ENCODE results near the gene EXOG.

The EXOG gene

DNA sequence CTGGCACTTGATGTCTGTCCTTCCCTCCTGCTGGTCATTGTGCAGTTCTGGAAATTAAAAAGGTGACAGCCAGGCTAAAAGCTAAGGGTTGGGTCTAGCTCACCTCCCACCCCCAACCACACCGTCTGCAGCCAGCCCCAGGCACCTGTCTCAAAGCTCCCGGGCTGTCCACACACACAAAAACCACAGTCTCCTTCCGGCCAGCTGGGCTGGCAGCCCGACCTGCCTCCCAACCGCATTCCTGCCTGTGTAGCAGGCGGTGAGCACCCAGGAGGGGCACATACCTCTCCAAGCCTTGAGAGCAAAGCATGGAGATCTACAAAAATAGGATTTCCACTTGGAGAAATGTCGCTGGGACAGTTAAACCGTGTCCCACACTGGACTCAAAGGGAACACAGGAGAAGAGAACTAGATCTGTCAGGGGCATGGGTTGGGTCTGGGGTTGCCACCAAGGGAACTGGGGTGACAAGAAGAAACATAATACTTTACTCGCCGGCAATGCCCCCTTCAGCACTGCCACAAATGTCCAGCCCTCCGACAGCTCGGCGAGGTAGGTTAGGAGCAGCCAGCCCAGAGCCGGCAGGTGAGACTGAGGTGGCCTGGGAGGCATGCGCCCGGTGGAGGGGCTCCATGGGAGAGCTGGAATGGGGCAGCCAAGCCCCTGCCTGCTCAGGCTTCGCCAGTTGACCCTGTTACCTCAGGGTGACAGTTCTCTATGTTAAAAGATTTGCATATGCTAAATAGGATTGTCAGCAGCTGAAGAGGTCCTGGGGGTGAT, 52.2 kb downstream of the EXOG start:
- DNase-seq (ENCODE audit: low spot score), result no peak

- no peak for DNase-seq (ENCODE audit: low spot score)
Observed at GRCh38 chr3:38549082-38549481, 52.9 kb downstream of the EXOG start.

DNA sequence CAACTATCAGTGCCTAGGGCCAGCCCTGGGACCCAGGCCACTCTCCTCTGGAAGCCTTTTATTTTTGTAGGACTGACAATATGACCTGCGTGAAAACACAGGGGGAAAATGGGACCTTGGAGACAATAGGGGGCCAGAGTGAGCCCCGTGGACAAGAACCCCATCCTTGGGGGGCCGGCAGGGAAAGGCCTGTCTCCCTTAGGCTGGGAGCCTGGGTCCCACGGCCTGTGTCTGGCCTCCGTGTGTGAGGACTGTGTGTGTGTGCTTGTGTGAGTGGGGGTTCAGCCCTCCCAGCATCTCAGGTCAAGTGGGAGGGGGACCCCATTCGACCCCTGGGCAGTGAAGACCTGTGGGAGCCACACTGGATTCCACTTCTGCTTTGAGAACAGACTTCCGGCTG, 53.3 kb downstream of the EXOG start:
- no peak for DNase-seq (ENCODE audit: low spot score)

GRCh38 chr3:38549957-38550840, 54.1 kb downstream of the EXOG start:
- DNase-seq (ENCODE audit: low spot score), result no peak

- no peak for DNase-seq (ENCODE audit: low spot score)
Observed at GRCh38 chr3:38551026-38551832, 55.1 kb downstream of the EXOG start.

GRCh38 chr3:38552364-38552763, 56.2 kb downstream of the EXOG start:
- no peak for DNase-seq (ENCODE audit: low spot score)

- DNase-seq (ENCODE audit: low spot score), result no peak
Observed at GRCh38 chr3:38553071-38553470, 56.9 kb downstream of the EXOG start.

DNA sequence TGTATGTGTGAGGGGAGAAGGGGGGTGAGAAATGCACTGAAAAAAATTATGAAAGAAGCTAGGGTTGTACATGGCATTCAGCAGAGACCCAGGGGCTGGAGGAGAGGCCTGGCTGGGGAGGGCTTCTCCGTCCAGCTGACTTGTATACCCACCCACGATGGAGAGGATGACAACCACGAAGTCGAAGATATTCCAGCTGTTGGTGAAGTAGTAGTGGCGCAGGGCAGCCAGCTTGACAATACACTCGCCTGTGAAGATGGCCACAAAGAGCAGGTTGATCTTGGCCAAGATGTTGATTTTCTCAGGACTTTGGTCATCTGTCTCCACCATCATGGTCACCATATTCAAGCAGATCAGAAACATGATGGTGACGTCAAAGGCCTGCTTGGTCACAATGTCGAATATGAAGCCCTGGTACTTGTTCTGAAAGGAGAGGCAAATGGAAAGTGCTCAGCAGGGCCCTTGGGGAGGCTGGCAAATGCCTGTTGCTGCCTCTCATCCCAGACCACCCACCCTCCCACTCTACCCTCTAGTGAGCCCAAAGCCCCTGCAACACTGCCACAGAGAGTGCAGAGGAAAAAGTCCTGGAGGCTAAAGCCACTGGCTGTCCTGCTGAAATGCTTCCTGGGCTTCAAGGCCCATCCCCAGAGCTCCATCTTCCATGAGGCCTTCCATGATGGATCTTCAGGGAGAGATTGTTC, 58.1 kb downstream of the EXOG start:
- DNase-seq (ENCODE audit: low spot score), result no peak

GRCh38 chr3:38555149-38555840, 59.2 kb downstream of the EXOG start:
- DNase-seq (ENCODE audit: low spot score), result no peak

GRCh38 chr3:38555926-38556325, 59.8 kb downstream of the EXOG start:
- no peak for DNase-seq (ENCODE audit: low spot score)

DNA sequence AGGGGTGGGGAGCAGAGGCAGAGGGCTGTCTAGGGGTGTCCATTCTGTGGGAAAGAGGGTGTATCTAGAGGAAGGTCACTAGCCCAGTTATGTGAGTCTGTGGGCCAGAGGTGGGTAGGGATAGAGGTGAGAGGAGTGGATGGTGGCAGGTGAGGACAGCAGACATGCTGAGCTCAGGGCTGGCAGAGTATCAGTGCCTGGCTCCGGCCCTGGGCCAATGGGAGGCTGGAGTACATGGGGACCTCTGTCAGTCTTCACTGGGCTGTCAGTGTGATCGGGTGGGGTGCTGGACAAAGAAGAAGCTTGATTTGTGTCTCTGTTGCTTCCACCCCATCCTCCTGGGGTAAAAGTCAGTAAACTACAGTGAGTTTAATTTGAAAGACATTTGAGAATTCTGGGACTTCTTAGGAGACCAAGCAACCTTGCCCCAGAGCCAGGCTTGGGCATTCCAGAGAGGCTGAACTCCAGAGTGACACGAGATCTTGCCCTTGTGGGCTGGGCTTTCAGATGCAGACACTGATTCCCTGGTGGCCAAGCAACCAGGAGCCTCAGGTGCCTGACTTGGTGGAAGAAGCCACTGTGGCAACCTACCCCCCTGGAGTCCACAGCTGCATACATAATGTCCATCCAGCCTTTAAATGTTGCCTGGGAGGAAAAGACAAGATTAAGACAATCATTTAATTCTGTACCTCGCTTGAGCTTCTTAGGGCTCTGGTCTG, 60.7 kb downstream of the EXOG start:
- no peak for DNase-seq (ENCODE audit: low spot score)

GRCh38 chr3:38558864-38559263, 62.7 kb downstream of the EXOG start:
- DNase-seq (ENCODE audit: low spot score), result no peak

GRCh38 chr3:38560284-38560683, 64.1 kb downstream of the EXOG start:
- DNase-seq (ENCODE audit: low spot score), result no peak

DNA sequence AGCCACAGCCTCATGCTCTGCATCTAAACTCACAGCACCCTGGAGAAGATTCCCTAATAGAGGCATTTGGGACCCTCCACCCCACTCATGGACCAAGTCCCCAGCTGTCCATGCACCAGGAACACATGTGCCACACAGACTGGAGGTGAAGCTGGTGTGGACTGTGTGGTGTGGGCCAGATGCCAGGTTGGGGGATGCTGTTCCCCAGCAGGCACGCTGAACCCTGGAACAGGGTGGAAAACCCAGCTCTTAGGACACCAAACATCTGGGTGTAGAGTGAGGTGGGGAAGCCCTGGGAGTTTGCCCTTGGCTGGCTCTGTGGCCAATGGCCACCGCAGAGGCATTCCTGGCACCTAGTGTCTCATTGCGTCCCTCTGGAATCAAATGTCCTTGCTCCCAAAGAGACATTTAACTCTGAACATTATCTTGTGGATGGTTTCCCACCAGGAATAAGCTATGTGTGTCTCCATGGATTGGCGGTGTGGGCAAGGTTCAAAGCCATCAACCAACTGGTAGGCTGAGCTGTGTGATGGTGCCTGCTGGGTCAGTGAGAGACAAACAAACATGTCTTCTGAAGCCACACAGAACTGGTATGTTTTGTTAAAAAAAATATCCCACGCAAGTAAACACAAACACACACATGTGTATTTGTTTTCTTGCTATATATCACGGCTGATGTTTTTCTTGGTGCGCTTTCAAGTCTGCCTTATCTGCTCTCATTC, 65.0 kb downstream of the EXOG start:
- no peak for DNase-seq (ENCODE audit: low spot score)

GRCh38 chr3:38561746-38562466, 65.8 kb downstream of the EXOG start:
- DNase-seq (ENCODE audit: low spot score), result no peak

DNA sequence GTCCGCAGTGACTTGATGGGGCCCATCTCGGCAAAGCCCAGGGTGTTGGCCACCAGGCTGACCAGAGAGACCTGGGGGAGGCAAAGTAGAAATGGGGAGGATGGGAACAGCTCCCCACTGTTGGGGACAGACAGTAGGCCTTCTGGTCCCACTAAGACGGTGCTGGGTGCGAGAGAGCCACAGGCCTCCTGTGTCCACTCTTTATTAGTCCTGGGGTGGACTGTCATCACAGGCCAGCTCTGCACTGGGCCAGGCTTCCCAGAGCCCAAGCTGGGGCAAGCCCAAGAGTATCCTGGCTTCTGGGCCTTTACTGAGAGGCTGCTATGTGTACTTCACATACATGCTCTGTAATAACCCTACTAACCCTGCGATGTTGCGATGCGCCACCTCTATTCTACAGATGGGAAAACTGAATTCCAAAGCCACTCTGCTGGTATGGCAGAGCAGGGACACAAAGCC, 66.4 kb downstream of the EXOG start:
- DNase-seq (ENCODE audit: low spot score), result no peak

DNA sequence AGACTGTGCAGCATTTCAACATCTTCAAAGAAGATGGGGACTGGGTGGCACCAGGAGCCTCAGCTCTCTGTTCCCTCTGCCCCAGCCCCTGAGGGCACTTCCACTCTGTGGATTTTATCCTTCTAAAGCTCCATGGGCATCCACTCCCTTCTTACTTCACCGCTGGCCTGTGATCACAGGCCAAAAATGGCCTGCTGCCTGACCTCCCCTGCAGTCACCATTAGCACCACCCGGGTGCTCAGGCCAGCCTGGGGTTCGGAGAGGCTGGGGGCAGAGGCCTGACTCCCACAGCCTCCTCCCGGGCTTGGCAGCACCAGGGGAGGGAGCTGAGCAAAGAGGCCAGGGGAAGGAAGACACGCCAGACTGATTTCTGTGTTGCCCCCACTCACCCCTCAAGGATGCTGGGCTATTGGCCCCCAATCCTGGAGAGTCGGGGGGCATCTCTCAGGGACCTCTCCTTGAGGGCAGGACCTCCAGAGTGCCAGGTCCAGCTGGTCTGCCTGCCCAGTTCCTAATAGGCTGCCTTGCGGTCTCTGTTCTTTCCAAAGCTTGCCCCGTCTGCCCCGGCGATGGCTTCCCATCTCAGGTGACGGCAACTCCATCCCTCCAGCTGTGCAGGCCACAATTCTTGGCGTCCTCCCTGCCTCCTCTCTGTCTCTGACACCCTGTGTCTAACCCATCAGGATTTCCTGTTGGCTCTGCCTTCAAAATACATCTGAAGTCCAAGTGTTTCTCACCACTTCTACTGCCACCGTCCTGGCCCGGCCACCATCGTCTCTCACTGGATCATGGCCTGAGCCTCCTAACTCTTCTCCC, 67.1 kb downstream of the EXOG start:
- no peak for DNase-seq (ENCODE audit: low spot score)

GRCh38 chr3:38563886-38564270, 67.7 kb downstream of the EXOG start:
- DNase-seq (ENCODE audit: low spot score), result no peak
